Body of pancreas (tissue), 4 donors: ENCODE results near the gene ADCY7.

ENCODE experiments used
- POLR2A ChIP-seq, 3 donors: fragments of 450-650 bp; IDR thresholded peaks; one replicate each; pipeline ENCODE4 v1.6.1; 2016; ENCODE audit warnings: antibody characterized with exemption in 3 of 3, mild to moderate bottlenecking in 2 of 3
- TF ChIP-seq, protein P1 (sequence below), 7 experiments: fragments of 450-650 bp in 4 of 7; fragments of 200-600 bp in 3 of 7; sonication (generic) in 3 of 7; IDR thresholded peaks; one replicate each; pipeline ENCODE4 v1.5.1; 2016 to 2019; ENCODE audit warnings: antibody characterized with exemption in 7 of 7

GRCh38 chr16:50302472-50303005, 36.2 kb downstream of the ADCY7 start:
- TF ChIP-seq POLR2A (IDR thresholded peaks at IDR 0.05), result no peak
- TF ChIP-seq, protein P1, sequence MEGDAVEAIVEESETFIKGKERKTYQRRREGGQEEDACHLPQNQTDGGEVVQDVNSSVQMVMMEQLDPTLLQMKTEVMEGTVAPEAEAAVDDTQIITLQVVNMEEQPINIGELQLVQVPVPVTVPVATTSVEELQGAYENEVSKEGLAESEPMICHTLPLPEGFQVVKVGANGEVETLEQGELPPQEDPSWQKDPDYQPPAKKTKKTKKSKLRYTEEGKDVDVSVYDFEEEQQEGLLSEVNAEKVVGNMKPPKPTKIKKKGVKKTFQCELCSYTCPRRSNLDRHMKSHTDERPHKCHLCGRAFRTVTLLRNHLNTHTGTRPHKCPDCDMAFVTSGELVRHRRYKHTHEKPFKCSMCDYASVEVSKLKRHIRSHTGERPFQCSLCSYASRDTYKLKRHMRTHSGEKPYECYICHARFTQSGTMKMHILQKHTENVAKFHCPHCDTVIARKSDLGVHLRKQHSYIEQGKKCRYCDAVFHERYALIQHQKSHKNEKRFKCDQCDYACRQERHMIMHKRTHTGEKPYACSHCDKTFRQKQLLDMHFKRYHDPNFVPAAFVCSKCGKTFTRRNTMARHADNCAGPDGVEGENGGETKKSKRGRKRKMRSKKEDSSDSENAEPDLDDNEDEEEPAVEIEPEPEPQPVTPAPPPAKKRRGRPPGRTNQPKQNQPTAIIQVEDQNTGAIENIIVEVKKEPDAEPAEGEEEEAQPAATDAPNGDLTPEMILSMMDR (IDR thresholded peaks at IDR 0.05), result no peak
